Gastroesophageal sphincter (tissue), 3 donors: Measurements from ENCODE around the gene SLC2A9.

Experiments used
- CTCF ChIP-seq, 4 experiments: fragments of 200-600 bp in 2 of 4; fragments of 450-650 bp in 2 of 4; sonication (generic) in 1 of 4; IDR thresholded peaks; one replicate each; pipeline ENCODE4 v1.5.1; 2017 to 2019; ENCODE audit warnings: antibody characterized with exemption in 4 of 4, mild to moderate bottlenecking in 2 of 4, moderate library complexity in 2 of 4
- EP300 ChIP-seq: sonication (generic); formaldehyde crosslinking; IDR thresholded peaks from one replicate; pipeline ENCODE4 v1.6.1; 2017; ENCODE audit warnings: antibody characterized with exemption, mild to moderate bottlenecking
- POLR2A ChIP-seq, 2 donors: fragments of 450-650 bp; IDR thresholded peaks; one replicate each; pipeline ENCODE4 v1.6.1; 2017; ENCODE audit warnings: antibody characterized with exemption in 2 of 2, mild to moderate bottlenecking in 2 of 2, moderate library complexity in 1 of 2
- POLR2AphosphoS5 ChIP-seq: sonication (generic); formaldehyde crosslinking; IDR thresholded peaks from one replicate; pipeline ENCODE4 v1.6.1; 2017; ENCODE audit warnings: antibody characterized with exemption

- TF ChIP-seq CTCF (IDR thresholded peaks at IDR 0.05), result no peak
- no peak for TF ChIP-seq POLR2A (IDR thresholded peaks at IDR 0.05)
- TF ChIP-seq EP300, result no peak
- TF ChIP-seq POLR2AphosphoS5, result no peak
Observed at GRCh38 chr4:9952415-9952950, 68.8 kb downstream of the SLC2A9 start.
